ENCODE results near the gene EMSY. TPM values are rescaled to one million over a fixed set of nuclear protein-coding genes. Genes with fewer than 3 reads are reported as not detected.
"Not testable (repeated sequence)": the region's sequence is repeated elsewhere in the genome, so short reads cannot be mapped to it uniquely, and the experiment has no call there.

Gene EMSY, protein sequence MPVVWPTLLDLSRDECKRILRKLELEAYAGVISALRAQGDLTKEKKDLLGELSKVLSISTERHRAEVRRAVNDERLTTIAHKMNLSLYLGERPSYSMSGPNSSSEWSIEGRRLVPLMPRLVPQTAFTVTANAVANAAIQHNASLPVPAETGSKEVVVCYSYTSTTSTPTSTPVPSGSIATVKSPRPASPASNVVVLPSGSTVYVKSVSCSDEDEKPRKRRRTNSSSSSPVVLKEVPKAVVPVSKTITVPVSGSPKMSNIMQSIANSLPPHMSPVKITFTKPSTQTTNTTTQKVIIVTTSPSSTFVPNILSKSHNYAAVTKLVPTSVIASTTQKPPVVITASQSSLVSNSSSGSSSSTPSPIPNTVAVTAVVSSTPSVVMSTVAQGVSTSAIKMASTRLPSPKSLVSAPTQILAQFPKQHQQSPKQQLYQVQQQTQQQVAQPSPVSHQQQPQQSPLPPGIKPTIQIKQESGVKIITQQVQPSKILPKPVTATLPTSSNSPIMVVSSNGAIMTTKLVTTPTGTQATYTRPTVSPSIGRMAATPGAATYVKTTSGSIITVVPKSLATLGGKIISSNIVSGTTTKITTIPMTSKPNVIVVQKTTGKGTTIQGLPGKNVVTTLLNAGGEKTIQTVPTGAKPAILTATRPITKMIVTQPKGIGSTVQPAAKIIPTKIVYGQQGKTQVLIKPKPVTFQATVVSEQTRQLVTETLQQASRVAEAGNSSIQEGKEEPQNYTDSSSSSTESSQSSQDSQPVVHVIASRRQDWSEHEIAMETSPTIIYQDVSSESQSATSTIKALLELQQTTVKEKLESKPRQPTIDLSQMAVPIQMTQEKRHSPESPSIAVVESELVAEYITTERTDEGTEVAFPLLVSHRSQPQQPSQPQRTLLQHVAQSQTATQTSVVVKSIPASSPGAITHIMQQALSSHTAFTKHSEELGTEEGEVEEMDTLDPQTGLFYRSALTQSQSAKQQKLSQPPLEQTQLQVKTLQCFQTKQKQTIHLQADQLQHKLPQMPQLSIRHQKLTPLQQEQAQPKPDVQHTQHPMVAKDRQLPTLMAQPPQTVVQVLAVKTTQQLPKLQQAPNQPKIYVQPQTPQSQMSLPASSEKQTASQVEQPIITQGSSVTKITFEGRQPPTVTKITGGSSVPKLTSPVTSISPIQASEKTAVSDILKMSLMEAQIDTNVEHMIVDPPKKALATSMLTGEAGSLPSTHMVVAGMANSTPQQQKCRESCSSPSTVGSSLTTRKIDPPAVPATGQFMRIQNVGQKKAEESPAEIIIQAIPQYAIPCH (N-terminal part only)
- 12.2 TPM for polyA plus RNA-seq (2013, experiment 1 of 2; ENCODE audit: insufficient read length)
- 11.6 TPM for polyA plus RNA-seq (2013, experiment 2 of 2; ENCODE audit: insufficient read length)

DNA sequence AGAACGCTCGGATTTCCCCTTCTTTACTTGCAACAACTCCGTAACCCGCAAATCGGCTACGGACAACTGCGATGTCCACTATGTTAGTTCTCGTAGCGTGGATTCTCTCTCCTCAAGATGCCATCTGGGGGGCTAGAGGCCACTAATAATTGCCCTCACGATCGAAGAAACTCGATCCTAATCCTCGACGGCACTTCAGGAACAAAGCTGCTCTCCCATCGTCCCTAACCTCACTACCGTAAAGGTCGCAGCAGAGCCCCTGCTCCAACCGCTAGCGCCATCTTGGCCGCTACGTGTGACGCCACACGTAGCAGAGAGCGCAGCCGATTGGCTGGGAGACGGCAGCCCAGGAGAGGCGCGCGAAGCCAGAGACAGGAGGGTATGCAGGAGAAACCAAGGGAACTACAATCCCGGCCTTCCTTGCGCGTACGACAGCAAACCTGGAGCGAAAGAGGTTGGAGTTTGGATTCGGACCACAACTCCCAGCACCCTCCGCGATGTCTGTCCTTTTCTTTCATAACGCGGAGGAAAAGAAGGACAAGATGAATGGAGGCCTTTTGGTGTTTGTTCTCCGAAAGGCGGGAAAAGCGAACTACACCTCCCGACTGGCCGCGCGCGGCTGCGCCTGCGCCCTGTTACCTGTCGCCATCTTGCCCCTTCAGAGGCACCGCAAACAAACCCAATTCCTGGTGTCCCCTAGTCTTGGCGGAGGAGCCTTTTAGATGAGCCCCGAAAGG, at the start of gene EMSY:
TSS of gene EMSY (plus strand) at position 635 of the 737 bp plus-strand sequence. CDS start 1,921 bp downstream, outside the sequence.
- DNase-seq = peak; percentile 100

DNA sequence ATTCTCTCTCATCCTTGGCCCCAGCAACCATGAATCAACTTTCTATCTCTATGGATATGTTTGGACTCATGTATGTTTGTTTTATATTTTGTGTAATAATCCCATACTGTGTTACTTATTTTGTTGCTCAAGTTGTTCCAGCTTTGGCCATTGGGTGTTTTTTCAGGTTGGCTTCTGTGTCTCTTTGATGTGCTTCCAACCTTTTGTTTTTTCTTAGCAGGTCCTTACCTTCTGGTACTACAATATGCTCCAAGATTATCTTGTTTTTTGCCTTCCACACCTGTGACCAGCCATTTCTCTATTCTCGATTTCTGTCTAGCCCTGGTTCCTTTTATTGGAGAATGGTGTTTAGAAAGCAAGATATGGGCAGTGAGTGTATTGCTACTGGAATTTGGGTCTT, 49.5 kb upstream of the EMSY start:
- DNase-seq = no peak

DNA sequence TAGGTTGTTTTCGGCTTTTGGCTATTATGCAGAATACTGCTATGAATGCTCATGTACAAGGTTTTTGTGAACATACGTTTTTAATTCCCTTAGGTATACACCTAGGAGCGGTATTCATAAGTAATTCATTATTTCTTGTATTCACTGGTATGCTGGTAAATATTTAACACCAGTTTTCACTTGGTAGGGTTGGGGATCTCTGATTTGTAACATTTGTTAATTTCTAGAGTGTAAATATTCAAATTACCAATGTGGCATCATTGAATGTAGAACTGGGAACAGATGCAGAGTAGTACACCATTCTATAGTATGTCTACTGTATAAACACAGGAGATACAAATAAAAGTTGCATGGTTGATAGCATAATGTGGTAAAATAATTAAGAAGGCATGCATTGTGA, 47.4 kb upstream of the EMSY start:
- DNase-seq = no peak

DNA sequence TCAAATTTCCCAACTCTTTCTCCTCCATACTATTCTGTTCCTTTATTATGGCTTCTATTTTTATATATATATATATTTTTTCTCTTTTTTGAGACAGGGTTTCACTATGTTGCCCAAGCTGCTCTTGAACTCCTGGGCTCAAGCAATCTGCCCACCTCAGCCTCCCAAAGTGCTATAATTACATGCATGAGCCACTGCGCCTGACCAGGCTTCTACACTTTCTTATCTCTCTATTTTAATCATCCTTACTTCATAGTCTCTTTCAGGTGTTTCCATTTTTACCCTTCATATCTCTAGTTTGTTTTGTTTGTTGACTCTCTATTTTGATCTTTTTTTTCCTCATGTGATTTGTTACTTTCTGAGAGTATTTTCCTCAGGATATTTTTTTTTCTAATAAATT, 43.9 kb upstream of the EMSY start:
- no peak for DNase-seq

DNA sequence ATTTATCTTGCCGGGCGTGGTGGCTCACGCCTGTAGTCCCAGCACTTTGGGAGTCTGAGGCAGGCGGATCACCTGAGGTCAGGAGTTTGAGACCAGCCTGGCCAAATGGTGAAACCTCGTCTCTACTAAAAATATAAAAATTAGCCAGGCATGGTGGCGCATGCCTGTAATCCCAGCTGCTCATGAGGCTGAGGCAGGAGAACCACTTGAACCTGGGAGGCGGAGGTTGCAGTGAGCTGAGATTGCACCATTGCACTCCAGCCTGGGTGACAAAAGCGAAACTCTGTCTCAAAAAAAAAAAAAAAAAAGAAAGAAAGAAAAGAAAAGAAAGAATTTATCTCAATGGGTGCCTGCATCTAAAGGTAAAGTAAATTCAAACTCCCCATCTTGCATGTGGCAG, 43.3 kb upstream of the EMSY start:
- not testable (repeated sequence) for DNase-seq

DNA sequence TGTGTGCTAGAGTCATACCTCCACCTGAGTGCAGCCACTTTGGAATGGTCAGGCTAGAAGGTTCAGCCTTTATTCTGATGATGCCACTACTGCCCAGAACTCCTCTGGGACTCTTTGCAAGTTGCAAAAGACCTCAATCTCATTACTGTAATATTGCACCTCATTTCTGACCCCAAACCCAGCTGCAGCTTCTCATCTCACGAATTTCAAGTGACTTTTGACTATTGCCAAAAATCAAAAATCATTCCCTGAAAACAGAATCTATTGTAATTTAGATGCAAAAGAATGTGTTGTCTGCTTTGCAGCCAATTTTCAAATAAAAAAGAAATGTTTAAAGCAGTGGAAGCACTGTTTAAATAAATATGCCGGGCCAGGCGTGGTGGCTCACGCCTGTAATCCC, 38.5 kb upstream of the EMSY start:
- DNase-seq = no peak

DNA sequence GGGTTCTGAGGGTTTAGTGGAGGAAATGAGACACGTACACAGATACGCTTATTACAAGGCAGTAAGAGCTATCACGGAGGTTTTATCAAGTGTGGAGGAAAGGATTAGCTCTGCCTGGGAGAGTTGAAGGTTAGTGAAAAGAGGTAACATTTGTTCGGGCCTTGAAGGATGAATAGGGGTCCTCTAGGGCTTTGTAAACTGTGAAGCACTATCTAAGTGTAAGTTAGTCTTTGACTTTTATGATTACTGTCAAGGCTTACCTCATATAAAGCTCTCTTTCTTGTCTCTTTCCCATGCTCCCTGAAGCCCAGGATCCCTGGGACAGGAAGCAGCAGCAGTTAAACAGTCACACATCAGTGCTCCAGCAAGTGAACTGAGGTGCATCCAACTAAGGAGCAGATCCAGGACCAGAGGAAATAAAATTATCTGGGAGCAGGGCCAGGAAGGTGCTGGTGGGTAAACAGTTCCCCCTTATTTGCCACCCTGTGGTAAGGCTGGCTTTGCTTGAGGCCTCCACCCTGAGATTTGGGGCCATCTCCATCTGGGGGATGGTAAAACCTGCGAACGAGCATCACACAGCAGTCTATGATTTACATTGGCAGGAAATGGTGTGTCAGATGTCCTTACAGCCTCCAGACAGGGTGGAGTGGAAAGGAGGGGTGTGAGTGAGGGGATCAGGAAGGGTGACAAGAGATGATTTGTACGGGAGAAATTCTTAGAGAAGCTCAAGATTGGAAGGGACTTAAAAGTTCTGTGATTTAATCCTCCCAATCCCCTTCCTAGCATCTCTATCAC, 36.5 kb upstream of the EMSY start:
- DNase-seq = no peak

GRCh38 chr11:76410851-76411357, 33.9 kb upstream of the EMSY start:
- peak; percentile 1 for DNase-seq

GRCh38 chr11:76415073-76415472, 29.7 kb upstream of the EMSY start:
- DNase-seq = no peak

DNA sequence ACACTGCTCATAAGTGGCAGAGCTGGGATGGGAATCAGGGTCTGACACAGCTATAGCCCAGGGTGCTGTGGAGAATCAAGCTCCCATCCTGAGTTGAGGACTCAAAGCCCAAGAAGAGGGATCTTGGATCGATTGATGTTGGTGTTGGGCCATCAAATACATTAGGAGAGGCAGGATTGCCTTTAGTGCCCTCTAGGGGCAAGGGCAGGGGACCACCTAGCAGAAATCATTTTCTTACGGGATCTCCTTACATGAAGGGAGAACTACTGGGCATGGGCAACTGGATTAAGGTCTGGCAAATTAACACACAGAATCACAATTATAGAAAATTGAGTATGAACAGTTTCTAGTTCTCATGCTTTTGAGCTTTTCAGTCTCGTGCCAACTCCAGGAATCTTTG, 24.9 kb upstream of the EMSY start:
- no peak for DNase-seq

DNA sequence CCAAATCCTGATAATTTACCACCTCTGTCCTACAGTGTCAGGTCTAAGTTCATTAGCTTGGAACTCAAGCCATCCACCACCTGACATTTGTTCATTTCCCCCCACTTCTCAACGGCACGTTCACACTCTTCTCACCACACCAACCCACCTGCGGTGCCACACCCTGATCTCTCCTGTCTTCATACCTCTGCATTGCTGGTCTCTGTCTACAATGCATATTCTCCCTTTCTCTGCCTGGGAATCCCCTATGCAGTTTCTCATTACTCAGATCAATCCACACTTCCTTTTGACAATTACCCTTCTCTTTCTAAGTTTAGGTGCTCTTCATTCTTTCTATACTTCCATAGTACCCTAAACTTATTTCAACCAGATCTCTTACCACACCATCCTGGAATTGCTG, 20.4 kb upstream of the EMSY start:
- DNase-seq = no peak

DNA sequence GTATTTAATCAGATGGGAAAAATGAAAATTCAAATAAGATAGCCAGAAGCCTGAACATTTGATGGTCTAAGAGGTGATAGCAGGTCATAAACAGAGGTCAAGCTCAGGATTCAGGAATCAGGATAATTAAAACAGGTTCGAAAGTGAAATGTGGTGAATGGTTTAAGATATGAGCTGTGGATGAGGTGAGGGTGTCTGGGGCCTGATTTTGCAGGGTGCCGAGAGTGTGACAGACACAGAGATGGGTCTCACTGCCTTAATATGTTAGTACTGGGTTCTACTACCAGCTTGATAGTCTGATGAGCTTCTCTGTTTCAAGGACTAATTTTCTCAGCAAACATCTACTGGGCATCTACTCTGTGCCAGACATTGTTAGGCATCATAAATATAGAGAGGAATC, 19.9 kb upstream of the EMSY start:
- DNase-seq = no peak

DNA sequence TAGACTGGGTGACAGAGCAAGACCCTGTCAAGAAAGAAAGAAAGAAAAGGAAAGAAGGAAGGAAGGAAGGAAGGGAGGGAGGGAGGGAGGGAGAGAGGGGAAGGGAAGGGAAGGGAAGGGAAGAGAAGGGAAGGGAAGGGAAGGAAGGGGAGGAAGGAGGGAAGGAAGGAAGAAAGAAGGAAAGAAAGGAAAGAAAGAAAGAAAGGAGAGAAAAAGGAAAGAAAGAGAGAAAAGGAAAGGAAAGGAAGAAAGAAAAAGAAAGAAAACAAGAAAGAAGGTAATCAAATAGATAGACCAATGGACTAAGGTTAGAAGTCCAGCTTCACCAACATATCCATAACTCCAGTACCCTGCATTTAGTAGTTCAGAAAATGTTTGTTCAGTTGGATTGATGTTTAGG, 18.2 kb upstream of the EMSY start:
- DNase-seq = no peak

DNA sequence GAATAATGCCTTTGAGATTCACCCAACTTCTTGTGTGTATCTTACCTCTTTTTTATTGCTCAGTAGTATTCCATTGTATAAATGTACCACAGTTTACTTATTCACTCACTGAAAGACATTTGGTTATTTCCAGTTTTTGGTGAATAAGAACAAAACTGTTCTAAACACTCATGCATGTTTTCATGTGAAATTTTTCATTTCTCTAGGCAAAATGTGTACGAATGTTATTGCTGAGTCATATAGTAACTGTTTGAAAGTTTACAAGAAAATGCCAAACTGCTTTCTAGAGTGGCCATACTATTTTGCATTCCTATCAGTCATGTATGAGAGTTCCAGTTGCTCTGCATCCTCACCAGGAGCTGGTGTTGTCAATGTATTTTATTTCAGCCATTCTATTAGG, 8.8 kb upstream of the EMSY start:
- DNase-seq = no peak

DNA sequence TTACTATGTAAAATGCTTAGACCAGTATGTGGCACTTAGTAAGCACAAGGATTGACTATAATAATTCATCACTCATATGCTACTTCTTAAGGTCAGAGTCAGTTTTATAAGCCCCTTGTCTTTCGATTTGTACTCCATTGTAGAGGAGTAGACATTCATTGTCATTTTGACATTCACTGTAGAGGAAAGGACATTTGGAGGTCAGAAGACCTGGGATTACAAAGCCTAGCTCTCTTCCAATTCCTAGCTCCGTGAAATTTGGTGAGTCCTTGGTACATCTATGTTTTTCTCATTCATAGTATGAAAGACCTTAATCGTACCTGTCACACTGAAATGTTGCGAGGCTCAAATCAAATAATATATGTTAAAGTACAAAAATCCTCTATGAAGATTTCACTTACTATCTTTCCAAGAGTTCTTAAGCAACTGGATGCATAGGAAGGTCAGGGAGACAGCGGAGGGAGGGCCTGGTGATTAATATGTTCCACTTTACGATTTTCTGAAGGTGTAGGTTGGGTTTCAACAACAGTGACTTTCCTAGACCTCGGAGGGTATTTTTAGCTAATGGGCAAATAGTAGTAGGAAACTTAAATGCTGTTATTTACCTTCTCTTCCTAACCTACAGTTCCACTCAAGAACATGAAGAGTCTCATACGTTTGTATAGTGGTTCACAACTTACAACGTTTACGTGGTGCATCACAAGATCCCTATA, 1.4 kb upstream of the EMSY start:
- DNase-seq = no peak

- DNase-seq = no peak
These were observed 794 bp upstream of the EMSY start for GRCh38 chr11:76444065-76444383.

DNA sequence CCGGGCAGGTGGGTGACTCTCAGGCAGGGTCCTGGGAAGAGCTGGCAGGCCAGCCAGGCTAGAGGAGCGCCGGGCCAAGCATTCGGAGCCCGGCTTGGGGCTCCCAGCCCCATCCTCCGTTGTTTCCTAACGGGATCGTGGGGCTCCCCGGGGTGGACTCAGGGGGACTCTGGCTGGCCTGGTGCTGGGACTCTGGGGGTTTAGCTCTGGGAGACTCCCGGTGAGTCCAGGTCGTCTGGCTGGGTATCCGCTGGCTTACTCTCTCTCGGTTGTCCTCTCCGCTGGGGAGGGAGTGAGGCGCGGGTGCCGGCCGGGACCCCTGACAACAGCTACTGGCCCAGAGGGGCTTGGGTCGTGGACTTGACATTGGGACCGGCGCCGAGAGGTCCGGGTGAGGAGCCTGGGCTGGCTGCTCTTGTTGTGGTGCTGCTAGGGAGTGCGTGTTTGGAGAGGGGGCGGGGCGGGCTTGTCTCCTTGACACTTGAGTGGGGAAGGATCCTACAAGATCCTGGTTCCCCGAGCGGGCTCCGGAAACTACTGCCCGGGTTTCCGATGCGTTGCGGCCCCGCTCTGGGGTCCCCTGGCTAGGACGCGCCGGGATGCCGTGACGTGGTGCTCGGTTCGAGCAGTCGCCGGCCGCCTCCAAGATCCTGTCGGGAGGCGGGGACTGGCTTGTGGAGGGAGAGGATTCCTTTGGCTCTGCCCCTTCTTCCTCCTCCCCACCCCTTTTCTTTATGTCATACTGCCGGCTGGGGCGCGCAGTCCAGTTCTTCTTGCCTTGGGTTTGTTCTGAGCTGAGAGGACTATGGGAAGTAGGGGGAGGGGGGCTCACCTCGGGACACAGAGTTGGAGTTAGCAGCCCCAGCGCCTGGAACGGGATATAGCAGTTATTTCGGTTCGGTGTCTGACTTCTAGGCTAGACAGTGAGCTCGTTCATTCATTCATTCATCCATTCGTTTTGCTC, 585 bp downstream of the EMSY start:
- peak; percentile 90 for DNase-seq

DNA sequence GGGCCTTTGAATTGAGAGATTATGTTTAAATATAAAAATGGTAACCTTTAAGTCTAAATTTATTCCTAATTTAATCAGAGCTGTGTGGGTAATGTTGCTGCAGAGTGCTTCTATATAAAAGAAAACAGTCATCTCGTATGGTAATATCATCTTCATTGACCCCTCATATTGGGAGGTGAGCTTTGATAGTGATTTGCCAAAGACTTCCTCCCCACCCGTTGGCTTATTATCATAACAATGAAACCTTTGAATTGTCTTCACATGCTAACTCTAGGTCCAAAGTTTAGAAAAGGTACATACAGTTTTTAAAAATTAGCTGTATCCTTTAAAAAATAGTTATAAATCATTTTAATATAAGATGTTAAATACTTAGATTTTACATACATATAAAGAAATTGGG, 3.7 kb downstream of the EMSY start:
- no peak for DNase-seq

GRCh38 chr11:76453248-76453647, 8.4 kb downstream of the EMSY start:
- no peak for DNase-seq
